DOHH2 (cell line): ENCODE results near the gene ALDH6A1.
"Not testable (repeated sequence)": the region's sequence is repeated elsewhere in the genome, so short reads cannot be mapped to it uniquely, and the experiment has no call there.

Source experiments
- H3F3A ChIP-seq: fragments of 200-600 bp; sonication (generic), shearing (Covaris generic); 2 replicates; pipeline ENCODE4 v1.6.0; 2016; ENCODE audit warnings: antibody characterized with exemption, mild to moderate bottlenecking; ENCODE audit not compliant: control insufficient read depth, insufficient read depth
- H3K27ac ChIP-seq: fragments of 200-600 bp; sonication (generic); 2 replicates; pipeline ENCODE4 v1.5.1; 2014; ENCODE audit warnings: low read depth, mild to moderate bottlenecking, low read length, moderate library complexity
- H3K27me3 ChIP-seq: fragments of 200-600 bp; sonication (generic); 2 replicates; pipeline ENCODE4 v1.6.1; 2014; ENCODE audit warnings: mild to moderate bottlenecking, low read length, mixed read lengths; ENCODE audit not compliant: control insufficient read depth
- H3K36me3 ChIP-seq: fragments of 200-600 bp; sonication (generic); 2 replicates; pipeline ENCODE4 v1.6.1; 2014; ENCODE audit warnings: mild to moderate bottlenecking, low read length, moderate library complexity, mixed read lengths; ENCODE audit not compliant: control insufficient read depth
- H3K4me1 ChIP-seq: fragments of 200-600 bp; sonication (generic); 2 replicates; pipeline ENCODE4 v1.6.1; 2014; ENCODE audit warnings: mild to moderate bottlenecking, low read length, mixed read lengths; ENCODE audit not compliant: control insufficient read depth
- H3K4me2 ChIP-seq: fragments of 200-600 bp; sonication (generic); 2 replicates; pipeline ENCODE4 v1.6.0; 2014; ENCODE audit warnings: mild to moderate bottlenecking, low read length, moderate library complexity
- H3K4me3 ChIP-seq: fragments of 200-600 bp; sonication (generic); 2 replicates; pipeline ENCODE4 v1.5.1; 2014; ENCODE audit warnings: mild to moderate bottlenecking, low read length, mixed read lengths
- H3K79me2 ChIP-seq: fragments of 200-600 bp; sonication (generic); 2 replicates; pipeline ENCODE4 v1.6.1; 2014; ENCODE audit warnings: mild to moderate bottlenecking, low read length, mixed read lengths; ENCODE audit not compliant: control insufficient read depth
- H3K9me2 ChIP-seq: fragments of 200-600 bp; sonication (generic); replicated peaks from 2 replicates; pipeline ENCODE4 v1.6.1; 2014; ENCODE audit warnings: mild to moderate bottlenecking, low read length, mixed read lengths; ENCODE audit not compliant: control insufficient read depth
- H3K9me3 ChIP-seq: fragments of 200-600 bp; sonication (generic); 2 replicates; pipeline ENCODE4 v1.6.1; 2014; ENCODE audit warnings: antibody characterized with exemption, low read length, mixed read lengths; ENCODE audit not compliant: control insufficient read depth, insufficient read depth
- H4K20me1 ChIP-seq: fragments of 200-600 bp; sonication (generic); 2 replicates; pipeline ENCODE4 v1.6.0; 2014; ENCODE audit warnings: low read depth, mild to moderate bottlenecking, antibody characterized with exemption, low read length, moderate library complexity; ENCODE audit not compliant: control insufficient read depth, insufficient read depth
- CTCF ChIP-seq: fragments of 200-600 bp; sonication (generic); IDR thresholded peaks from one replicate; pipeline ENCODE4 v1.5.1; 2014; ENCODE audit warnings: antibody characterized with exemption, mild to moderate bottlenecking, low read depth, low read length; ENCODE audit not compliant: poor library complexity, severe bottlenecking
- EZH2phosphoT487 ChIP-seq: fragments of 200-600 bp; sonication (generic); IDR thresholded peaks from 2 replicates; pipeline ENCODE4 v1.6.1; 2017; ENCODE audit warnings: borderline replicate concordance, mild to moderate bottlenecking, antibody characterized with exemption, low read length, moderate library complexity, mixed read lengths

The ALDH6A1 gene

GRCh38 chr14:74084277-74085046 is at the start of gene ALDH6A1, which contains the start of gene LIN52:
Gene ALDH6A1 (minus strand): TSS chr14:74084453. CDS start chr14:74084394, 59 bp downstream.
Gene LIN52 (plus strand): TSS chr14:74084956. CDS start chr14:74084975, 19 bp downstream.
- peak within 1 kb of the TSS; percentile 97 for H3K4me2 ChIP-seq
- no peaks in the 10 kb centered on the region for H3K9me2 ChIP-seq
- H3K36me3 ChIP-seq: no peaks in the 10 kb centered on the region
- H3K79me2 ChIP-seq: peaks cover 26% of the 10 kb centered on the region
- H3K4me1 ChIP-seq: peaks cover 20% of the 10 kb centered on the region
- H3K27me3 ChIP-seq: no peaks in the 10 kb centered on the region
- no peaks in the 10 kb centered on the region for H4K20me1 ChIP-seq
- peak within 1 kb of the TSS; percentile 92 for H3K4me3 ChIP-seq
- H3K27ac ChIP-seq: peak within 1 kb of the TSS; percentile 17; the same call in 1 of the 2 replicates
- no peaks in the 10 kb centered on the region for H3K9me3 ChIP-seq
- H3F3A ChIP-seq: no peaks in the 10 kb centered on the region
- peak; percentile 48 for TF ChIP-seq CTCF
- TF ChIP-seq EZH2phosphoT487: no peak

GRCh38 chr14:74127634-74128033 is 43.4 kb upstream of the ALDH6A1 start:
- Histone ChIP-seq H3K27ac (no peak overlapping the region), H3F3A (no peaks in the 10 kb centered on the region), H3K79me2 (no peaks in the 10 kb centered on the region), H4K20me1 (no peaks in the 10 kb centered on the region), H3K4me2 (no peak overlapping the region), H3K9me2 (no peaks in the 10 kb centered on the region), H3K9me3 (no peaks in the 10 kb centered on the region), H3K27me3 (no peaks in the 10 kb centered on the region), H3K4me3 (no peak overlapping the region), H3K4me1 (no peaks in the 10 kb centered on the region), H3K36me3 (no peaks in the 10 kb centered on the region)
- TF ChIP-seq EZH2phosphoT487: no peak

- Histone ChIP-seq H3K79me2 (no peaks in the 10 kb centered on the region), H3K36me3 (no peaks in the 10 kb centered on the region), H3K4me2 (no peak overlapping the region), H3K27ac (no peak overlapping the region), H3K9me2 (no peaks in the 10 kb centered on the region), H3K9me3 (no peaks in the 10 kb centered on the region), H3K4me1 (no peaks in the 10 kb centered on the region), H3F3A (no peaks in the 10 kb centered on the region), H3K27me3 (no peaks in the 10 kb centered on the region), H3K4me3 (no peak overlapping the region), H4K20me1 (no peaks in the 10 kb centered on the region)
- TF ChIP-seq CTCF (no peak), EZH2phosphoT487 (no peak)
Measured at GRCh38 chr14:74126315-74127013, 42.2 kb upstream of the ALDH6A1 start.

GRCh38 chr14:74125487-74125886 is 41.2 kb upstream of the ALDH6A1 start:
- not testable (repeated sequence) for H3K4me3 ChIP-seq, H3K4me2 ChIP-seq, H3K9me3 ChIP-seq, H3F3A ChIP-seq, H3K27ac ChIP-seq, H3K4me1 ChIP-seq, H3K9me2 ChIP-seq, H3K79me2 ChIP-seq, H3K36me3 ChIP-seq, H3K27me3 ChIP-seq, H4K20me1 ChIP-seq
